ENCODE data around the gene TAX1BP3. TPM values are rescaled to one million over a fixed set of nuclear protein-coding genes. Genes with fewer than 3 reads are reported as not detected.
"Not testable (repeated sequence)": the region's sequence is repeated elsewhere in the genome, so short reads cannot be mapped to it uniquely, and the experiment has no call there.

Gene TAX1BP3, protein sequence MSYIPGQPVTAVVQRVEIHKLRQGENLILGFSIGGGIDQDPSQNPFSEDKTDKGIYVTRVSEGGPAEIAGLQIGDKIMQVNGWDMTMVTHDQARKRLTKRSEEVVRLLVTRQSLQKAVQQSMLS
- 63.4 and 127 TPM in 2 replicates for total RNA-seq (2014; rRNA removed; shearing (Covaris generic); ENCODE audit: low replicate concordance)

- peak; percentile 92 for DNase-seq
- H3K9me3 ChIP-seq = no peaks in the 10 kb centered on the region
- H3K27me3 ChIP-seq = no peaks in the 10 kb centered on the region
- H3K4me3 ChIP-seq = peak within 1 kb of the TSS; percentile 99
- peaks cover 14% of the 10 kb centered on the region for H3K36me3 ChIP-seq
Measured at GRCh38 chr17:3668279-3669084, at the start of gene TAX1BP3, which contains the start of gene EMC6. Gene TAX1BP3, minus strand, starts transcription at chr17:3668578. Its CDS starts 52 bp downstream, at chr17:3668526. Gene EMC6, plus strand, starts transcription at chr17:3668812. Its CDS starts 335 bp downstream, at chr17:3669147.

GRCh38 chr17:3715296-3715695 lies 46.9 kb upstream of the TAX1BP3 start:
- H3K27me3 ChIP-seq = no peaks in the 10 kb centered on the region
- no peak for DNase-seq
- H3K4me3 ChIP-seq = no peak overlapping the region
- no peaks in the 10 kb centered on the region for H3K9me3 ChIP-seq
- H3K36me3 ChIP-seq = peaks cover 21% of the 10 kb centered on the region

GRCh38 chr17:3712811-3713463 lies 44.6 kb upstream of the TAX1BP3 start:
- Histone ChIP-seq H3K36me3 (peaks cover 7% of the 10 kb centered on the region; the same call in 1 of the 2 replicates), H3K4me3 (no peak overlapping the region), H3K27me3 (no peaks in the 10 kb centered on the region), H3K9me3 (no peaks in the 10 kb centered on the region)
- DNase-seq = no peak

- no peaks in the 10 kb centered on the region for H3K27me3 ChIP-seq
- peak; percentile 28 for DNase-seq
- H3K36me3 ChIP-seq = no peaks in the 10 kb centered on the region; the same call in 1 of the 2 replicates
- no peaks in the 10 kb centered on the region for H3K9me3 ChIP-seq
- H3K4me3 ChIP-seq = no peak overlapping the region
Measured at GRCh38 chr17:3710951-3711383, 42.6 kb upstream of the TAX1BP3 start.

DNA sequence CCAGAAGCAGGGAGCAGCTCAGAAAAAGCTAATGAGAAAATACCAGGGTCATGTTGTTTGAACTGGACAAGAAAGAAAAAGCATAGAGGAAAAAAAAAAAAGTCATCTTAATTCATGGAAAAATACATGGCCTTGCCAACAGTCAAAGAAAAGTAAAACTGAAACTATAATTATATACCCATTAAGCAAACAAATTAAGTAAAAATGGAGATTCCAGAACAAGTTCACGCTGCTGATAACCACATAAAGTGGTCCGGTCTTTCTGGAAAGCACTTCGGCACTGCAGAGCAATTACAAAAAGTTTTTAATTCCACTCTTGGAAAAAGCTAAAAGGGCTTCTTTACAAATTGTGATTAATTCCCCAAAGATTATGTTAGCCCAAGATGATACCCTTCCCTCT lies 40.0 kb upstream of the TAX1BP3 start:
- H3K36me3 ChIP-seq = no peaks in the 10 kb centered on the region; the same call in 1 of the 2 replicates
- H3K9me3 ChIP-seq = no peaks in the 10 kb centered on the region
- no peak for DNase-seq
- no peaks in the 10 kb centered on the region for H3K27me3 ChIP-seq
- H3K4me3 ChIP-seq = no peak overlapping the region

GRCh38 chr17:3705718-3705984 lies 37.3 kb upstream of the TAX1BP3 start:
- DNase-seq, H3K27me3 ChIP-seq, H3K36me3 ChIP-seq, H3K4me3 ChIP-seq, H3K9me3 ChIP-seq: not testable (repeated sequence)

DNA sequence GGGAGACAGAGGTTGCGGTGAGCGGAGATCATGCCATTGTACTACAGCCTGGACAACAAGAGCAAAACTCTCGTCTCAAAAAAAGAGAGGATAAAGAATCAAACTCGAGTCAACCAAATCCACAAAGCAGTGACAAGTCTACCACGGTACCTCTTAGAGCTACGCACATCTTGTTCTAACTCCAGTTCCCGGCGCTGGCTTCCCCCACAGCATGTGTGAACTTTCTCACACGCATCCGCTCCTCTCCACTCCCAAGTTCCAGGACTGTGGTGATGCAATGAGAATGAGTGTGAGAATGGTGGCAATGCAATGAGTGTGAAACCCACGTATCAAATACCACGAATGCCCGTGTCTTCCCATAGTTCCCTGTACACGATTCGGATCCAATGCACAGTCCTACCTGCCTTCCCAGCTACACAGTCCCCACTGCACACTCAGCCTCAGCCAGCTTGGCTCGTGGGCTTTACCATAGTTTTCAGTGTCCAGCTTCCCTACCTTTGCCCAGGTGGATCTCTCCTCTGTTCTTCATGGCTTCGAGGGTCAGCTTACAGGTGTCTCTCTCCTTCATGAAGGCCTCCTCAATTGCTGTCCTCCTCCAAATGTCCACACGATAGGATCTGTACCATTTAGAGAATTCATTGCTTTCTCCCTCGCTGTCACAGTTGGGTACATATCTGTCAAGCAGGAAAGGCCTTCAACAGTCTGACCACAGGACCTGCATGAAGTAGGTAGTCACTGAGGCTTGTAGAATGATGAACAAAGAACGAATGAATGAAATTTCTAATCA lies 36.7 kb upstream of the TAX1BP3 start:
- Histone ChIP-seq H3K27me3 (no peaks in the 10 kb centered on the region), H3K36me3 (no peaks in the 10 kb centered on the region), H3K4me3 (no peak overlapping the region), H3K9me3 (no peaks in the 10 kb centered on the region)
- no peak for DNase-seq

DNA sequence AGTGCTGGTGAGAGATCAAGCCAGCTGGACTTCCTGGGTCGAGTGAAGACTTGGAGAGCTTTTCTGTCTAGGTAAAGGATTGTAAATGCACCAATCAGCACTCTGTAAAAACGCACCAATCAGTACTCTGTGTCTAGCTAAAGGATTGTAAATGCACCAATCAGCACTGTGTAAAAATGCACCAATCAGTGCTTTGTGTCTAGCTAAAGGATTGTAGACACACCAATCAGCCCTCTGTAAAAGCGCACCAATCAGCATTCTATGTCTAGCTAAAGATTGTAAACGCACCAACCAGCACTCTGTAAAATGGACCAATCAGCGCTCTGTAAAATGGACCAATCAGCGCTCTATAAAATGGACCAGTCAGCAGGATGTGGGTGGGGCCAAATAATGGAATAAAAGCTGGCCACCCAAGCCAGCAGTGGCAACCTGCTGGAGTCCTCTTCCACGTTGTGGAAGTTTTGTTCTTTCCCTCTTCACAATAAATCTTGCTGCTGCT lies 33.7 kb upstream of the TAX1BP3 start:
- not testable (repeated sequence) for H3K9me3 ChIP-seq, H3K27me3 ChIP-seq, H3K4me3 ChIP-seq, DNase-seq, H3K36me3 ChIP-seq

- no peak overlapping the region for H3K4me3 ChIP-seq
- H3K36me3 ChIP-seq = no peaks in the 10 kb centered on the region
- H3K27me3 ChIP-seq = no peaks in the 10 kb centered on the region
- no peaks in the 10 kb centered on the region for H3K9me3 ChIP-seq
- no peak for DNase-seq
Measured at GRCh38 chr17:3699951-3700350, 31.6 kb upstream of the TAX1BP3 start.

- no peak for DNase-seq
- Histone ChIP-seq H3K27me3 (no peaks in the 10 kb centered on the region), H3K4me3 (no peak overlapping the region), H3K36me3 (no peaks in the 10 kb centered on the region), H3K9me3 (no peaks in the 10 kb centered on the region)
Measured at GRCh38 chr17:3698139-3698538, 29.8 kb upstream of the TAX1BP3 start.

DNA sequence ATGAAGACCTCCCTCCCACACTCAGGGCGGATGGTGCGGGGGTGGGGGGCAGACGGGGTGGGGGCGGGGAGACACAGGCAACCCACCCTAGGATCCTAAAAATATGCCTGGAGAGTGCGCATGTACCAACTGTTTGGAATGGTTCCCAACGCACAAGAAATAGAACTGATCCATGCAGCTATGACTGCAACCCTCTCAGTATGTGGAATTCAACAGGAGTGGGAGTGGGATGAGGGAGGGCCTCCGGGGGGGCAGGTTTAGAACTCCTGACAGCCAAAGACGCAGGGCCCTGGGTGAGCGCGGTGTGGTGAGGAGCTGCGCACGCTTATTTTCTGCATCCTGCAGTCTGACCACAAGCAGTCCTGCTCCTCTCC lies 28.7 kb upstream of the TAX1BP3 start:
- Histone ChIP-seq H3K4me3 (no peak overlapping the region), H3K36me3 (no peaks in the 10 kb centered on the region), H3K27me3 (no peaks in the 10 kb centered on the region), H3K9me3 (no peaks in the 10 kb centered on the region)
- no peak for DNase-seq

DNA sequence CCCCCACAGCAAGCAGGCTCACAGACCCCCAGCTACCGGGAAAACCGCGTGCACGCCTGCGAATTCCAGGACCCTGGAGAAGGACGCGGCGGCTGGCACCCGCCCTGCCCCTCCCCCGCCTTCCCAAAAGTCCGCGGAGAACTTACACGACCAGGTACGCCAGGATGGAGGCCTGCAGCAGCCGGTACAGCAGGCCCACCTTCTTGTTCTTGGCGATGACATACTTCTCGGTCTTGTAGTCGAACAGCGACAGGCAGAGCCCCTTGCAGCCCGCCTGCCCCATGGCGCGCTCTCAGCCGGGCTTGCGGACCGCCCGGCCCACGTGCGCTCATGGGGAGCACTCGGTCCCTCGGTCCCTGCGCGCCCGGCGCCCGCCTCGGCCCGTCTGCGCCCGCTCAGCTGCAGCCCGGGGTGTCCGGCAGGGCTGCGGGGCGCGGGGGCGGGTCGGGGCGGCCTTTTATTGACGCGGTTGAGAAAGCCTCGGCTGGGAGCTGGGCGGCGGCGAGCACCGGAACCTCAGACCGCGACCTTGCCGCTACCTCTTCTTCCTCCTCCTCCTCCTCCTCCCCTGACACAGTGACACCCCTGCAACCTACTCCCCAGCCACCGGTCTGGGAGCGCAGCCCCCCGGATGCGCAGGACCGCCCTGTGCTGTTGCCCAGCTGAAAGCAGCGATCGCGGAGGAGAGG lies 27.5 kb upstream of the TAX1BP3 start, which contains the start of gene P2RX5:
TSS of gene P2RX5 (minus strand) at position 433 of the 689 bp plus-strand sequence. CDS start at position 283, 150 bp downstream.
- Histone ChIP-seq H3K36me3 (no peaks in the 10 kb centered on the region), H3K9me3 (no peaks in the 10 kb centered on the region), H3K27me3 (no peaks in the 10 kb centered on the region), H3K4me3 (peak within 1 kb of the TSS; percentile 59)
- DNase-seq = peak; percentile 36

- Histone ChIP-seq H3K27me3 (no peaks in the 10 kb centered on the region), H3K9me3 (no peaks in the 10 kb centered on the region), H3K4me3 (peak overlapping the region; percentile 59), H3K36me3 (no peaks in the 10 kb centered on the region)
- peak; percentile 66 for DNase-seq
Measured at GRCh38 chr17:3695129-3695722, 26.8 kb upstream of the TAX1BP3 start.

GRCh38 chr17:3693829-3694231 lies 25.5 kb upstream of the TAX1BP3 start:
- Histone ChIP-seq H3K27me3 (no peaks in the 10 kb centered on the region), H3K36me3 (no peaks in the 10 kb centered on the region), H3K9me3 (no peaks in the 10 kb centered on the region), H3K4me3 (no peak overlapping the region)
- no peak for DNase-seq

GRCh38 chr17:3693141-3693540 lies 24.8 kb upstream of the TAX1BP3 start:
- H3K36me3 ChIP-seq = no peaks in the 10 kb centered on the region
- H3K27me3 ChIP-seq = no peaks in the 10 kb centered on the region
- no peak for DNase-seq
- no peaks in the 10 kb centered on the region for H3K9me3 ChIP-seq
- H3K4me3 ChIP-seq = no peak overlapping the region

DNA sequence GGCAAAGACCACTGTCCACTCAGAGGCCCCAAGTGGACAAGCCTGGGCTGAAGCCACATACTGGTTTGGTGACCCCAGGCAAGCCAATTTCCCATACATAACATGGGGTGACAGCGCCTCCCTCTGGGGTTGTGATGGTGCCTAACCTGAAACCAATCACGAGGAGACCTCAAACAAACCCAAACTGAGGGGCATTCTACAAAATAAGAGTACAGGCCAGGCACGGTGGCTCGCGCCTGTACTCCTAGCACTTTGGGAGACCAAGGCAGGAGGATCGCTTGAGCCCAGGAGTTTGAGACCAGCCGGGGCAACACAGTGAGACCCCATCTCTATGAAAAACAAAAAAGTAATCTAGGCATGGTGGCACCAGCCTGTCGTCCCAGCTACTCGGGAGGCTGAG lies 24.0 kb upstream of the TAX1BP3 start:
- Histone ChIP-seq H3K9me3 (no peaks in the 10 kb centered on the region), H3K4me3 (no peak overlapping the region)
- no peak for DNase-seq

More for the DNA sequence above, 24.0 kb upstream of the TAX1BP3 start:
- Histone ChIP-seq H3K36me3 (no peaks in the 10 kb centered on the region), H3K27me3 (no peaks in the 10 kb centered on the region)

Data from MG63 (cell line).